SK-N-MC (cell line): Measurements from ENCODE around the gene NIPAL1.

Experiments
- DNase-seq: peaks from one replicate; pipeline ENCODE4 v3.0.0-alpha.2; 2011; ENCODE audit warnings: low read depth, low spot score
- H3K27ac ChIP-seq: fragments of 200-600 bp; sonication (generic); 2 replicates; pipeline ENCODE4 v1.5.1; 2016; ENCODE audit warnings: mixed run types
- H3K36me3 ChIP-seq: fragments of 200-600 bp; sonication (generic); 2 replicates; pipeline ENCODE4 v1.6.1; 2017; ENCODE audit warnings: antibody characterized with exemption, low read length, mixed read lengths; ENCODE audit not compliant: insufficient read depth
- H3K4me3 ChIP-seq: fragments of 200-600 bp; sonication (generic); 2 replicates; pipeline ENCODE4 v1.5.1; 2016
- H3K9ac ChIP-seq: fragments of 200-600 bp; sonication (generic); 2 replicates; pipeline ENCODE4 v1.8.0; 2017; ENCODE audit warnings: mixed run types, mixed read lengths; ENCODE audit not compliant: insufficient read length
- H3K9me3 ChIP-seq: fragments of 200-600 bp; sonication (generic); 2 replicates; pipeline ENCODE4 v1.6.1; 2017; ENCODE audit warnings: low read depth, mild to moderate bottlenecking, antibody characterized with exemption, low read length, moderate library complexity, mixed read lengths
- EZH2 ChIP-seq: fragments of 200-600 bp; sonication (generic); IDR thresholded peaks from one replicate; pipeline ENCODE4 v1.6.1; 2017; ENCODE audit warnings: antibody characterized with exemption
- FOXP2 ChIP-seq: optimal IDR thresholded peaks from 2 replicates; pipeline ENCODE3; 2011; ENCODE audit warnings: mild to moderate bottlenecking, moderate library complexity; ENCODE audit not compliant: insufficient read depth; ENCODE audit errors: extremely low read length, control extremely low read depth
- POLR2AphosphoS5 ChIP-seq: IDR thresholded peaks from 2 replicates; pipeline ENCODE4 v1.6.1; 2012; ENCODE audit warnings: mild to moderate bottlenecking, low read depth, low read length, borderline replicate concordance

Gene NIPAL1

DNA sequence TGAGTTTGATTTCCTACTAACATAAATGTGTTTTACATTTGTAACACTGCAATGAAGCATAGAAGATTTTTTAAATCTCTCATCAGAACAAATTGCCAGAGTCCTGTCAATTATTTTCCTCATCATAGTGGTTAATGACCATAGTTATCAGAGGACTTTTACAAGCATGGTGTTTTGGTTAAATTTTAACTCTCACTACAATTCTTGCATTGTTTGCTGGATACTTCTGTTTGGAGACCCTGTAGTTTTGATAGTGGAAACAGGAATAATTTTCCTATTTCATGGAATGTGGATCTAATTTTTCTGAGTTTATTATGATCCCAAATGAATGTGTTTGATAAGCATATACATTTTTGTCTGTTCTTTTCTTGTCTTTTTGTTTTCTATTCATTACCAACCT lies 16.8 kb downstream of the NIPAL1 start:
- Histone ChIP-seq H3K4me3 (no peak overlapping the region), H3K9ac (no peak overlapping the region), H3K9me3 (no peaks in the 10 kb centered on the region), H3K36me3 (no peaks in the 10 kb centered on the region), H3K27ac (no peak overlapping the region)
- DNase-seq: no peak
- TF ChIP-seq FOXP2 (no peak), EZH2 (no peak), POLR2AphosphoS5 (no peak)

GRCh38 chr4:48033825-48034413 lies 17.3 kb downstream of the NIPAL1 start:
- H3K27ac ChIP-seq: no peak overlapping the region
- TF ChIP-seq EZH2 (no peak), POLR2AphosphoS5 (no peak), FOXP2 (no peak)
- H3K36me3 ChIP-seq: no peaks in the 10 kb centered on the region
- no peaks in the 10 kb centered on the region for H3K9me3 ChIP-seq
- H3K4me3 ChIP-seq: no peak overlapping the region
- DNase-seq: no peak
- no peak overlapping the region for H3K9ac ChIP-seq

DNA sequence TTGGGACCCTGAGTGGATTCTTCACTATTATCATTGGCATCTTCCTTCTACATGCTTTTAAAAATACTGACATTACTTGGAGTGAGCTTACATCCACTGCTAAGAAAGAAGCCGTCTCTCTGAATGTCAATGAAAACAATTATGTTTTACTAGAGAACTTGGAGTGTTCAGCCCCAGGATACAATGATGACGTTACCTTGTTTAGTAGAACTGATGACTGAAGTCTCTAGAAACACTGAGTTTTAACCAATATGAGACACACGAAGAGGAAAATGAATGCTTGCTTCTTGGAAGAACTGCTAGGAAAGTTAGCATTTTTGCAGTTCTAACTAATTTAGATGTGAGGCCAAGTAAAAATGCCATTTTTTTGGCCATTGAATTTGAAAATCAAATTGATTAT lies 19.4 kb downstream of the NIPAL1 start:
- Histone ChIP-seq H3K4me3 (no peak overlapping the region), H3K36me3 (no peaks in the 10 kb centered on the region), H3K9me3 (no peaks in the 10 kb centered on the region), H3K27ac (no peak overlapping the region), H3K9ac (no peak overlapping the region)
- TF ChIP-seq EZH2 (no peak), FOXP2 (no peak)
- no peak for DNase-seq

GRCh38 chr4:48037117-48037462 lies 20.5 kb downstream of the NIPAL1 start:
- no peaks in the 10 kb centered on the region for H3K9me3 ChIP-seq
- no peak for TF ChIP-seq FOXP2
- no peak for TF ChIP-seq POLR2AphosphoS5
- no peak for TF ChIP-seq EZH2
- no peaks in the 10 kb centered on the region for H3K36me3 ChIP-seq
- no peak overlapping the region for H3K4me3 ChIP-seq
- H3K27ac ChIP-seq: no peak overlapping the region
- DNase-seq: no peak
- no peak overlapping the region for H3K9ac ChIP-seq

DNA sequence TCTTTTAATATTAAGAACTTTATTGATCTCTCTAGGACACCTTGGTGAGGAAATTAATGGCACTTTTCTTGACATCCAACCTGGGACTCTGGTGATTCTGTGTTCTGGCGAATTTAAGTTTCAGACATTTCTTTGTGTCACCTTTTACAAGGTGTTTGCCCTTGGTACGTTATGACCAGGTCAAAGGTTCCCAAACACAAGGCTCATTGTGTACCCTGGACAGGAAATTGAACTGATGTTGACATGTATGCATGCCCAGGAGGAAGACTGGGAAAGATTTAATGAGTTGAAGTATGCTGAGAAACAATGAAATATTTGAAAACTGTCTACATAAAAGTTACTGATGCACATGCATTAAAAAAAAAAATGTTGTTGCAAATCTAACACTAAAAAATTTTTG lies 22.1 kb downstream of the NIPAL1 start:
- Histone ChIP-seq H3K27ac (no peak overlapping the region), H3K9me3 (no peaks in the 10 kb centered on the region), H3K4me3 (no peak overlapping the region), H3K9ac (no peak overlapping the region), H3K36me3 (no peaks in the 10 kb centered on the region)
- DNase-seq: no peak
- TF ChIP-seq POLR2AphosphoS5: no peak
- TF ChIP-seq EZH2: no peak
- TF ChIP-seq FOXP2: no peak

GRCh38 chr4:48039561-48039960 lies 23.0 kb downstream of the NIPAL1 start:
- Histone ChIP-seq H3K9me3 (no peaks in the 10 kb centered on the region), H3K36me3 (no peaks in the 10 kb centered on the region), H3K9ac (no peak overlapping the region), H3K27ac (no peak overlapping the region), H3K4me3 (no peak overlapping the region)
- TF ChIP-seq FOXP2 (no peak), EZH2 (no peak), POLR2AphosphoS5 (no peak)
- DNase-seq: no peak

GRCh38 chr4:48041535-48042137 lies 25.1 kb downstream of the NIPAL1 start:
- Histone ChIP-seq H3K9me3 (no peaks in the 10 kb centered on the region), H3K9ac (no peak overlapping the region), H3K27ac (no peak overlapping the region), H3K36me3 (no peaks in the 10 kb centered on the region), H3K4me3 (no peak overlapping the region)
- DNase-seq: no peak
- no peak for TF ChIP-seq EZH2
- no peak for TF ChIP-seq FOXP2
- no peak for TF ChIP-seq POLR2AphosphoS5

GRCh38 chr4:48042979-48043461 lies 26.4 kb downstream of the NIPAL1 start:
- H3K9me3 ChIP-seq: no peaks in the 10 kb centered on the region
- DNase-seq: no peak
- TF ChIP-seq POLR2AphosphoS5 (no peak), FOXP2 (no peak), EZH2 (no peak)
- H3K4me3 ChIP-seq: no peak overlapping the region
- no peak overlapping the region for H3K27ac ChIP-seq
- H3K36me3 ChIP-seq: no peaks in the 10 kb centered on the region
- H3K9ac ChIP-seq: no peak overlapping the region

- DNase-seq: no peak
- no peak overlapping the region for H3K4me3 ChIP-seq
- TF ChIP-seq EZH2 (no peak), POLR2AphosphoS5 (no peak), FOXP2 (no peak)
- no peak overlapping the region for H3K9ac ChIP-seq
- no peak overlapping the region for H3K27ac ChIP-seq
- no peaks in the 10 kb centered on the region for H3K36me3 ChIP-seq
- H3K9me3 ChIP-seq: no peaks in the 10 kb centered on the region
Observed at GRCh38 chr4:48043504-48043903, 26.9 kb downstream of the NIPAL1 start.
